Smooth muscle cell (in vitro differentiated cells): ENCODE results near the gene GOLT1A. TPM values are rescaled to one million over a fixed set of nuclear protein-coding genes. Genes with fewer than 3 reads are reported as not detected.
"Not testable (repeated sequence)": the region's sequence is repeated elsewhere in the genome, so short reads cannot be mapped to it uniquely, and the experiment has no call there.

ENCODE experiments used
- DNase-seq: peaks from one replicate; lab custom pipeline; 2025; ENCODE audit not compliant: unreplicated experiment; lab: John Stamatoyannopoulos, UW
- H2AFZ ChIP-seq: fragments of 200-600 bp; sonication (generic); 2 replicates; pipeline ENCODE4 v1.6.0; 2016; ENCODE audit warnings: antibody characterized with exemption, low read depth, mild to moderate bottlenecking
- H3F3A ChIP-seq: fragments of 200-600 bp; sonication (generic); 2 replicates; pipeline ENCODE4 v1.6.0; 2017; ENCODE audit warnings: antibody characterized with exemption, low read depth
- H3K27ac ChIP-seq: fragments of 200-600 bp; sonication (generic); 2 replicates; pipeline ENCODE4 v1.5.1; 2016; ENCODE audit warnings: low read depth, mild to moderate bottlenecking
- H3K27me3 ChIP-seq: fragments of 200-600 bp; sonication (generic); 2 replicates; pipeline ENCODE4 v1.6.1; 2016; ENCODE audit warnings: low read depth, mild to moderate bottlenecking
- H3K36me3 ChIP-seq: fragments of 200-600 bp; sonication (generic); 2 replicates; pipeline ENCODE4 v1.5.1; 2016; ENCODE audit warnings: low read depth
- H3K4me1 ChIP-seq: fragments of 200-600 bp; sonication (generic); 2 replicates; pipeline ENCODE4 v1.5.1; 2016; ENCODE audit warnings: low read depth
- H3K4me2 ChIP-seq: fragments of 200-600 bp; sonication (generic); 2 replicates; pipeline ENCODE4 v1.6.0; 2016; ENCODE audit warnings: mild to moderate bottlenecking
- H3K4me3 ChIP-seq: fragments of 200-600 bp; sonication (generic); 2 replicates; pipeline ENCODE4 v1.5.1; 2016; ENCODE audit warnings: mild to moderate bottlenecking
- H3K79me2 ChIP-seq: fragments of 200-600 bp; sonication (generic); 2 replicates; pipeline ENCODE4 v1.6.0; 2016; ENCODE audit warnings: low read depth, mild to moderate bottlenecking
- H3K9ac ChIP-seq: fragments of 200-600 bp; sonication (generic); 2 replicates; pipeline ENCODE4 v1.6.0; 2016; ENCODE audit warnings: low read depth
- H3K9me3 ChIP-seq: fragments of 200-600 bp; sonication (generic); replicated peaks from 2 replicates; pipeline ENCODE4 v1.5.1; 2016; ENCODE audit warnings: low read depth
- H4K20me1 ChIP-seq: fragments of 200-600 bp; sonication (generic); 2 replicates; pipeline ENCODE4 v1.6.0; 2016; ENCODE audit warnings: low read depth
- whole genome bisulfite sequencing: methylation state at CpG from one replicate; pipeline ENCODE4 v1.1.7; 2016; ENCODE audit warnings: low lambda C conversion rate; 5-methylcytosine and 5-hydroxymethylcytosine counted together
- polyA plus RNA-seq: library from polyadenylated mRNA; unstranded; fragments of >200 nt; fragmentation: Nextera tagmentation; extraction: Ambion mirVana; gene quantifications from 2 replicates; pipeline ENCODE4 v1.2.1, GENCODE V29; 2016
- total RNA-seq: library from RNA; depleted of rRNA; stranded (reverse); fragments of >200 nt; gene quantifications from 2 replicates; pipeline ENCODE4 v1.2.3, GENCODE V29; 2014
- TF ChIP-seq, protein P1 (sequence below): fragments of 200-600 bp; sonication (generic); IDR thresholded peaks from 2 replicates; pipeline ENCODE4 v1.5.1; 2017; ENCODE audit warnings: borderline replicate concordance, mild to moderate bottlenecking, antibody characterized with exemption; ENCODE audit not compliant: insufficient read depth, poor library complexity, severe bottlenecking

Gene GOLT1A
- total and polyA plus RNA-seq, 2 experiments from 2014 or later = 0.54 TPM; not detected in 1

DNA sequence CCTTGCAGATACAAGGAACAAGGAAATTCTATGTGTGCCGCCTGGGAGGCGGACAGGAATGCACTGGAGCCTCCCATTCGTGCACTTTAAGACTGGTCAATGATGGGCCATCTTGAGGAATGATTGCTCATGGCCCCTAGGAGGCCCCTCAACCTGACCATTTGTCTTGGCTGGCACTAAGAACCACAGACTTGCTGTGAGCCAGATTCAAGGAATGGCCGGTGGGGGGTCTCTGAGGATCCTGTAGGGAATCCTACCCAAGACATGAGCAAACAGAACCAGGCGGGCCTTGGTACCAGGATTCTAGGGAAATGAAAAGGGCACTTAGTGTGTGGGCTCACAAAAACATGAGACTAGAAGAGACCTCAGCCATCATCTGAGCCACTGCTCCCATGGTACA lies 28.1 kb upstream of the GOLT1A start:
- Histone ChIP-seq H3K27me3 (no peaks in the 10 kb centered on the region), H3F3A (no peaks in the 10 kb centered on the region), H3K9ac (no peak overlapping the region), H3K27ac (no peak overlapping the region), H3K36me3 (no peaks in the 10 kb centered on the region), H3K79me2 (no peaks in the 10 kb centered on the region), H3K4me1 (no peaks in the 10 kb centered on the region), H4K20me1 (no peaks in the 10 kb centered on the region), H3K9me3 (no peaks in the 10 kb centered on the region), H2AFZ (no peak overlapping the region), H3K4me3 (no peak overlapping the region), H3K4me2 (no peak overlapping the region)
- DNase-seq = no peak
- 89% methylated on average over 5 of the region's 5 CpGs for WGBS
- TF ChIP-seq, protein P1, sequence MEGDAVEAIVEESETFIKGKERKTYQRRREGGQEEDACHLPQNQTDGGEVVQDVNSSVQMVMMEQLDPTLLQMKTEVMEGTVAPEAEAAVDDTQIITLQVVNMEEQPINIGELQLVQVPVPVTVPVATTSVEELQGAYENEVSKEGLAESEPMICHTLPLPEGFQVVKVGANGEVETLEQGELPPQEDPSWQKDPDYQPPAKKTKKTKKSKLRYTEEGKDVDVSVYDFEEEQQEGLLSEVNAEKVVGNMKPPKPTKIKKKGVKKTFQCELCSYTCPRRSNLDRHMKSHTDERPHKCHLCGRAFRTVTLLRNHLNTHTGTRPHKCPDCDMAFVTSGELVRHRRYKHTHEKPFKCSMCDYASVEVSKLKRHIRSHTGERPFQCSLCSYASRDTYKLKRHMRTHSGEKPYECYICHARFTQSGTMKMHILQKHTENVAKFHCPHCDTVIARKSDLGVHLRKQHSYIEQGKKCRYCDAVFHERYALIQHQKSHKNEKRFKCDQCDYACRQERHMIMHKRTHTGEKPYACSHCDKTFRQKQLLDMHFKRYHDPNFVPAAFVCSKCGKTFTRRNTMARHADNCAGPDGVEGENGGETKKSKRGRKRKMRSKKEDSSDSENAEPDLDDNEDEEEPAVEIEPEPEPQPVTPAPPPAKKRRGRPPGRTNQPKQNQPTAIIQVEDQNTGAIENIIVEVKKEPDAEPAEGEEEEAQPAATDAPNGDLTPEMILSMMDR = no peak

DNA sequence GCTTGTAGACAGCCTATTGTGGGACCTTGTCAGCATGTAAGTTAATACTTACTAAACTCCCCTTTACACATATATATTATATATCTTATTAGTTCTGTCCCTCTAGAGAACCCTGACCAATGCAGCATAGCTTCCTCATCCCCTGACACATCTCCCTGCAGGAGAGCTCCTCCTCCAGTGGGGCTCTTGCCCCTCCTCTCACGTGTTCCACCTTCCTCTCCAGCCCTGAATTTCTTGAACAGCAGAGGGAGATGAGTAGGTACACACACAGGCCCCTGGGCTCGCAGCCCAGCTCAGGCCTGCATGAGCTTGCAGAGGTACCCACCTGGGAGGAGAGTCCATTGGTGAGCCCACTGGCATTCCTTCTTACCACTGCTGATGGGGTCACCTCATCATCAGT lies 27.3 kb upstream of the GOLT1A start:
- Histone ChIP-seq H3F3A (no peaks in the 10 kb centered on the region), H3K79me2 (no peaks in the 10 kb centered on the region), H3K36me3 (no peaks in the 10 kb centered on the region), H3K9ac (no peak overlapping the region), H3K9me3 (no peaks in the 10 kb centered on the region), H2AFZ (no peak overlapping the region), H3K4me1 (no peaks in the 10 kb centered on the region), H3K4me3 (no peak overlapping the region), H3K27ac (no peak overlapping the region), H3K4me2 (no peak overlapping the region), H3K27me3 (no peaks in the 10 kb centered on the region), H4K20me1 (no peaks in the 10 kb centered on the region)
- no peak for DNase-seq
- TF ChIP-seq, protein P1 = no peak
- 61% methylated on average over 2 of the region's 2 CpGs for WGBS

DNA sequence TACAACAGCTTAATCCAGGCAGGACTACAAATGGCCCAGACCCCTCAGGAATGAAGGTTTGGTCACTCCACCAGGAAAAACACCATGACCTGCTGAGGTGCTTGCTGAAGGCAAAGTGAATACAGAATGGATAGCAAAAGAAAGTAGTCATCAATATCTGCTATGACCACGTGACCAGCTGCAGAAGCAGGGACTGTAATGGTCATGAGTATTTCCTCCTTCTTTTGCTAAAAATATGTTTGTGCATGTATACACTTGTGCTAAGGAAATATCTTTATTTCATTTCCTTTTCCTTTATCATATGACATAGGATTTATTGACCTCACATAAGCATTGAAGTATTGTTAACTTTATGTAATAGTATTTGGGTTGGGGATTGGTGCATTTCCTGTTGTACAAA lies 26.4 kb upstream of the GOLT1A start:
- Histone ChIP-seq H3K79me2 (no peaks in the 10 kb centered on the region), H3K4me3 (no peak overlapping the region), H3K9ac (no peak overlapping the region), H3K4me1 (no peaks in the 10 kb centered on the region), H3K27ac (no peak overlapping the region), H4K20me1 (no peaks in the 10 kb centered on the region), H3K36me3 (no peaks in the 10 kb centered on the region), H3K27me3 (no peaks in the 10 kb centered on the region), H3K9me3 (no peaks in the 10 kb centered on the region), H3K4me2 (no peak overlapping the region), H2AFZ (no peak overlapping the region), H3F3A (no peaks in the 10 kb centered on the region)
- TF ChIP-seq, protein P1 = no peak
- 87% methylated on average over 1 of the region's 1 CpG for WGBS
- DNase-seq = no peak

DNA sequence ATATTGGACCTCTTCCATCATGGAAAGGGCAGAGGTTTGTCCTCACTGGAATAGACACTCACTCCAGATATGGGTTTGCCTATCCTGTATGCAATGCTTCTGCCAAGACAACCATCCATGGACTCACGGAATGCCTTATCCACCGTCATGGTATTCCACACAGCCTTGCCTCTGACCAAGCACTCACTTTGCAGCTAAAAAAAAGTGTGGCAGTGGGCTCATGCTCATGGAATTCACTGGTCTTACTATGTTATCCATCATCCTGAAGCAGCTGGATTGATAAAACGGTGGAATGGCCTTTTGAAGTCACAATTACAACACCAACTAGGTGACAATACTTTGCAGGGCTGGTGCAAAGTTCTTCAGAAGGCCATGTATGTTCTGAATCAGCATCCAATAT lies 25.6 kb upstream of the GOLT1A start:
- H3K27ac ChIP-seq, H3K4me1 ChIP-seq, H3K4me2 ChIP-seq, H3K27me3 ChIP-seq, H3K9ac ChIP-seq, H3K36me3 ChIP-seq, H3F3A ChIP-seq, H3K79me2 ChIP-seq, H3K4me3 ChIP-seq, H4K20me1 ChIP-seq, DNase-seq, H3K9me3 ChIP-seq, H2AFZ ChIP-seq: not testable (repeated sequence)
- 88% methylated on average over 3 of the region's 3 CpGs for WGBS

DNA sequence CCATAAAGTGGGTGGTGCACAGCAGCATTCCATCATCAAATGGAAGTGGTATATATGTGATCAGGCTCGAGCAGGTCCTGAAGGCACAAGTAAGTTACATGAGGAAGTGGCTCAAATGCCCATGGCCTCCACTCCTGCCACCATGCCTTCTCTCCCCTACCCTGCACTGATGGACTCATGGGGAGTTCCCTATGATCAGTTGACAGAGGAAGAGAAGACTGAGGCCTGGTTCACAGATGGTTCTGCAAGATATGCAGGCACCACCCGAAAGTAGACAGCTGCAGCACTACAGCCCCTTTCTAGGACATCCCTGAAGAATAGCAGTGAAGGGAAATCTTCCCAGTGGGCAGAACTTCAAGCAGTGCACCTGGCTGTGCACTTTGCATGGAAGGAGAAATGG lies 24.7 kb upstream of the GOLT1A start:
- not testable (repeated sequence) for H4K20me1 ChIP-seq, H3K36me3 ChIP-seq, H3F3A ChIP-seq, H3K4me1 ChIP-seq, H3K27ac ChIP-seq, H3K27me3 ChIP-seq, H3K79me2 ChIP-seq, H2AFZ ChIP-seq, H3K9me3 ChIP-seq, H3K4me3 ChIP-seq, H3K9ac ChIP-seq, H3K4me2 ChIP-seq, DNase-seq
- 90% methylated on average over 2 of the region's 2 CpGs for WGBS

DNA sequence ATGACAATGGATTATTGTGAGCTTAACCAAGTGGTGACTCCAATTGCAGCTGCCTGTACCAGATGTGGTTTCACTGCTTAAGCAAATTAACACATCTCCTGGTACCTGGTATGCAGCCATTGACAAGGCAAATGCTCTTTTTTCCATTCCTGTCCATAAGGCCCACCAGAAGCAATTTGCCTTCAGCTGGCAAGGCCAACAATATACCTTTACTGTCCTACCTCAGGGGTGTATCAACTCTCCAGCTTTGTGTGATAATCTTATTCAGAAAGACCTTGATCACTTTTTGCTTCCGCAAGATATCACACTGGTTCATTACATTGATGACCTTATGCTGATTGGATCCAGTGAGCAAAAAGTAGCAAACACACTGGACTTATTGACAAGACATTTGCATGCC lies 23.7 kb upstream of the GOLT1A start:
- WGBS = 96% methylated on average over 1 of the region's 1 CpG
- not testable (repeated sequence) for H3K4me3 ChIP-seq, DNase-seq, H3K27ac ChIP-seq, H3K9me3 ChIP-seq, H3K4me1 ChIP-seq, H3F3A ChIP-seq, H3K4me2 ChIP-seq, H3K79me2 ChIP-seq, H3K9ac ChIP-seq, H3K36me3 ChIP-seq, H4K20me1 ChIP-seq, H2AFZ ChIP-seq, H3K27me3 ChIP-seq
